GM12874 (cell line): ENCODE results near the gene MSI2.

Source experiments
- CTCF ChIP-seq: IDR thresholded peaks from 2 replicates; pipeline ENCODE4 v1.5.1; 2011; ENCODE audit warnings: low read depth, mild to moderate bottlenecking, control low read depth, low read length, moderate library complexity; ENCODE audit not compliant: insufficient read depth

The MSI2 gene

GRCh38 chr17:57600074-57600473, 343.8 kb downstream of the MSI2 start:
- no peak for TF ChIP-seq CTCF

- no peak for TF ChIP-seq CTCF
These were observed 344.9 kb downstream of the MSI2 start for GRCh38 chr17:57601143-57601735.

GRCh38 chr17:57602896-57603295, 346.6 kb downstream of the MSI2 start:
- no peak for TF ChIP-seq CTCF

- TF ChIP-seq CTCF, result no peak
These were observed 347.2 kb downstream of the MSI2 start for GRCh38 chr17:57603546-57603945.

GRCh38 chr17:57603978-57604377, 347.7 kb downstream of the MSI2 start:
- no peak for TF ChIP-seq CTCF

GRCh38 chr17:57604771-57605674, 348.7 kb downstream of the MSI2 start:
- TF ChIP-seq CTCF, result 0 out of 2 replicates have a peak, but pooled peaks have one; percentile 22

GRCh38 chr17:57605675-57606105, 349.4 kb downstream of the MSI2 start:
- no peak for TF ChIP-seq CTCF
